SH-SY5Y (cell line): ENCODE data around the gene ZMYND15.

Experiments used
- GATA2 ChIP-seq: IDR thresholded peaks from 2 replicates; pipeline ENCODE4 v1.6.1; 2011; ENCODE audit warnings: mild to moderate bottlenecking, low read depth, low read length
- GATA3 ChIP-seq: IDR thresholded peaks from 2 replicates; pipeline ENCODE4 v1.6.1; 2011; ENCODE audit warnings: low read depth, mild to moderate bottlenecking, low read length, moderate library complexity

Gene ZMYND15

GRCh38 chr17:4739122-4740024 is at the start of gene ZMYND15, which contains the start of gene CXCL16:
Gene ZMYND15 (plus strand): TSS chr17:4739833. CDS start chr17:4740549, 716 bp downstream.
Gene CXCL16 (minus strand): TSS chr17:4739928. CDS start chr17:4739339, 589 bp downstream.
- TF ChIP-seq GATA3 (no peak), GATA2 (no peak)

- TF ChIP-seq GATA3 (no peak), GATA2 (no peak)
These were observed 48.9 kb upstream of the ZMYND15 start for GRCh38 chr17:4690745-4691144.

GRCh38 chr17:4691686-4692085 is 47.9 kb upstream of the ZMYND15 start:
- no peak for TF ChIP-seq GATA3

GRCh38 chr17:4693416-4693815 is 46.2 kb upstream of the ZMYND15 start:
- TF ChIP-seq GATA3 (no peak), GATA2 (no peak)

GRCh38 chr17:4696437-4696805 is 43.2 kb upstream of the ZMYND15 start:
- TF ChIP-seq GATA2 (no peak), GATA3 (no peak)

GRCh38 chr17:4701116-4701515 is 38.5 kb upstream of the ZMYND15 start:
- no peak for TF ChIP-seq GATA2

GRCh38 chr17:4703330-4703691 is 36.3 kb upstream of the ZMYND15 start:
- no peak for TF ChIP-seq GATA3
- TF ChIP-seq GATA2: no peak

- no peak for TF ChIP-seq GATA3
- no peak for TF ChIP-seq GATA2
These were observed 34.6 kb upstream of the ZMYND15 start for GRCh38 chr17:4704991-4705390.

GRCh38 chr17:4706121-4706520 is 33.5 kb upstream of the ZMYND15 start:
- no peak for TF ChIP-seq GATA2
- no peak for TF ChIP-seq GATA3

GRCh38 chr17:4708436-4708835 is 31.2 kb upstream of the ZMYND15 start:
- no peak for TF ChIP-seq GATA2
- no peak for TF ChIP-seq GATA3

- TF ChIP-seq GATA3 (no peak), GATA2 (no peak)
These were observed 29.6 kb upstream of the ZMYND15 start, which contains the start of gene ARRB2 for GRCh38 chr17:4709794-4710692. Gene ARRB2 (plus strand): TSS chr17:4710632. CDS start chr17:4710722, 90 bp downstream.

- TF ChIP-seq GATA3: no peak
These were observed 28.7 kb upstream of the ZMYND15 start for GRCh38 chr17:4710693-4711634.

- TF ChIP-seq GATA3 (no peak), GATA2 (no peak)
These were observed 27.9 kb upstream of the ZMYND15 start for GRCh38 chr17:4711661-4712181.

GRCh38 chr17:4712526-4712925 is 27.1 kb upstream of the ZMYND15 start:
- TF ChIP-seq GATA3 (no peak), GATA2 (no peak)
